GM18870 (cell line): ENCODE data around the gene TMEM140.
"Not testable (repeated sequence)": the region's sequence is repeated elsewhere in the genome, so short reads cannot be mapped to it uniquely, and the experiment has no call there.

Source experiments
- ATAC-seq: cut with Tn5 transposase; IDR thresholded peaks from one replicate; pipeline ENCODE4 v1.9.1; 2021; ENCODE audit warnings: moderate library complexity; ENCODE audit not compliant: unreplicated experiment

TMEM140 gene

GRCh38 chr7:135171581-135172291 is 23.9 kb downstream of the TMEM140 start:
- ATAC-seq = not testable (repeated sequence)

DNA sequence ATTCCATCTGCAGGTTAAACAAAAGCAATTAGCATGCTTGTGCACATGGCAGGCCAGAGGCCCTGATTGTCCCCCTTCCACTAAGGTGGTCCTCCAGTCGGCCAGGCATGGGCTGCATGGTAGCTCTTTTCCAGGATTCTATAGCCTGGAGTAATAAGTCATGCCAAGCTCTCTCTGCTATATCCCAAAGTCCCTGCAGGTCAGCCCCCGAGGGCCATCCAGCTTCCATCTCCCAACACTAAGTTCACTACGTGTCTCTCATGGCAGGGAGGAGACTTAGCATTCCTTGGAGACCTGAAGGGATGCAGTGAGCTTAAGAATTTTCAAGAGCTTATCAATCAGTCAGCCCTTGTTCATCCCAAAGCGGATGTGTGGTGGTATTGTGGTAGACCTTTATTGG is 26.0 kb downstream of the TMEM140 start:
- not testable (repeated sequence) for ATAC-seq

GRCh38 chr7:135174941-135175340 is 27.1 kb downstream of the TMEM140 start:
- no peak for ATAC-seq

DNA sequence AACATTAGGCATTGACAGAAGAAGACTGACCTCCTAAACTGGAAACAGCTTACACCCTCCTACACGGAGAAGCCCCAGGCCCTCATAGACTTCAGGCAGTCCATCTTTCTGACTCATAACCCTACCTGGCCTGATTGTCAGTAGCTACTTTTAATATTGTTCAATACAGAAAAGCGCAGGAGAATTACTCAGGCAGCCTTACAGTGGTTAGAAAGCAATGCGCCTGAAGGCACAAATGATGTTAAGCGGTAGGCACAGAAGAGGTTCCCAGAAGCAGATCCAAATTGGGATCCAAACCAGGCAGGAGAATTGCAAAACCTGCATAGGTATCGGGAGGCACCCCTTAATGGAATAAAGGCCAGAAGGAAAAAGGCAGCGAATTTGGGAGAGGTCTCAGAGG is 28.1 kb downstream of the TMEM140 start:
- no peak for ATAC-seq

- ATAC-seq = no peak
These were observed 29.3 kb downstream of the TMEM140 start for GRCh38 chr7:135177028-135177696.

GRCh38 chr7:135178364-135178763 is 30.5 kb downstream of the TMEM140 start:
- ATAC-seq = no peak

GRCh38 chr7:135179321-135179925 is 31.6 kb downstream of the TMEM140 start:
- no peak for ATAC-seq

GRCh38 chr7:135180122-135180521 is 32.2 kb downstream of the TMEM140 start:
- no peak for ATAC-seq

GRCh38 chr7:135181261-135181928 is 33.5 kb downstream of the TMEM140 start:
- ATAC-seq = no peak

DNA sequence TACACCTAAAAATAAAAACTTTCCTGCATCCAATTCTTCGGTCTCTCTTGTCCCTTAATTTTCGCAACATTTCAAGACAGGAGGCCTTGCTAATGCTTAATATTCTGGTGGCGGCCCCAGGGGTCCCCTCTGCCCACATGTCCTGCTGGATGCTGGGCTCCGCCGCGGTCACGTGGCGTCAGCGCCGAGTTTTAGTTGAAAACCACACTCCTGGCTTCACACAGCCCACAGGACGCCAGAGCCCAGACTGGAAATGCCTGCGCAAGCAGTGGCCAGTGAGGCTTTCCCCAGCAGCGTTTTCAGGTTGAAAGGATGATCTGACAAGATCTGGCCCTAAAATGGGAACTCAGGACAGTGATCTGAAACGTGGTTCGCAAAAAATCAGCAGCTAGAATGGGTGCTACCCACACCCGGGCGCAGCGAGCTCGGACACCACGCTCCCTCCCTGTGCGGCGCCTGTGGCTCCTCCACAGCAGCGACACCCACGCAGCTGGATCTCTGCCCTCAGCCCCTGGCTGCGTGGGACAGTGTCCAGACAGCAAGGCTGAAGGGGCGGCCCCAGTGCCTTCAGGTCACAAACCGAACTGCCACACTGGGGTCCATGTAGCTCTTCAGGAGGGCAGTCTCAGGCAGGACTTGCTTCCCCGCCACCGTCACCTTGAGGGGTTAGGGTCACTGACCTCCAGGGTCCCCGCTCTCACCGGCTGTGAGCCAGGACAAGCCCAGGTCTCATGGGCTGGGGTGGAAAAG is 34.2 kb downstream of the TMEM140 start:
- ATAC-seq = no peak

DNA sequence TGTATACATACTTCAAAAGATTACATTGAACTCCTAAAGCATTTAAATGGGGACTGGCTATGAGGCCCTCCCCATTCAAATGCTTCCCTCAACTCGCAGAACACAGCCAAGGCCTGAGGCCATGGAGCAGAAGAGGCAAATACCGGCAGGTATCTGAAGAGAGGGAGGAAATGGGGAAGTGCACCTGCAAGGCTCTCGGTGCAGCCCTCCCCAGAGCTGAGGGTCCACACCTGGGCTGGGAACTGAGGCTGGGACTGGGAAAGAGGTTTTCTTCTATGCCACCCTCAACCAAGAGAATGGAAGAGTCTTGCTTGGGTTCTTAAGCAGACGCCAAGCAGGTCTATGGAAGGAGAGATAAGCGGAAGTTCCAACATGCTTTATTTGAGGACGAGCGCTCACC is 35.6 kb downstream of the TMEM140 start:
- no peak for ATAC-seq

DNA sequence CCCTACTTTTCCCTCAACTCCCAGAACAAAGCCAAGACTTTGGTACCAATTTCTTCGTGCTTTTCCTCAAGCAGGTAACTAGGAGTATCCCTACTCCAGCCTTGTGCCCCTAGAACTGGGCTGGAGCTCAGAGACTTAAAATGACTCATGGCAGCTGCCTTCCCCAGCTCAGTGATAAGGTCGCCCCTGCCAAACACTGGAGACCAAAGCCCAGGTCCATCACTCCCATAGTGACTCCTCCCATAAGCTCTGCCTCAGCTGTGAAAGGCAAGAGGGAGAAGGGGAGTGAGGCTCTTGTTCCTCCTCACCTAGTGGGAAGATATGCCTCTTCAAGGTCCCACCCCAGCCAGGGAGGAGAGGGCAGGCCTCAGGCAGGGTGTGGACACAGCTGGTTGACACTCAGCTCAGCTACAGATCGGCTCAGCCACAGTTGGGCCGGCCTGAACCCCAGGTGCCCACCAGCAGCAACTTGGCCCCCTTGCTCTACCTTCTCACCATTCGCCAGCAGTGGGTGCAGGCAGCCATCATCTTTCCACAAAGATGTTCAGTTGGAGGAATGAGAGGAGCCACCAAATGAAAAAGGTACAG is 36.5 kb downstream of the TMEM140 start:
- ATAC-seq = no peak

DNA sequence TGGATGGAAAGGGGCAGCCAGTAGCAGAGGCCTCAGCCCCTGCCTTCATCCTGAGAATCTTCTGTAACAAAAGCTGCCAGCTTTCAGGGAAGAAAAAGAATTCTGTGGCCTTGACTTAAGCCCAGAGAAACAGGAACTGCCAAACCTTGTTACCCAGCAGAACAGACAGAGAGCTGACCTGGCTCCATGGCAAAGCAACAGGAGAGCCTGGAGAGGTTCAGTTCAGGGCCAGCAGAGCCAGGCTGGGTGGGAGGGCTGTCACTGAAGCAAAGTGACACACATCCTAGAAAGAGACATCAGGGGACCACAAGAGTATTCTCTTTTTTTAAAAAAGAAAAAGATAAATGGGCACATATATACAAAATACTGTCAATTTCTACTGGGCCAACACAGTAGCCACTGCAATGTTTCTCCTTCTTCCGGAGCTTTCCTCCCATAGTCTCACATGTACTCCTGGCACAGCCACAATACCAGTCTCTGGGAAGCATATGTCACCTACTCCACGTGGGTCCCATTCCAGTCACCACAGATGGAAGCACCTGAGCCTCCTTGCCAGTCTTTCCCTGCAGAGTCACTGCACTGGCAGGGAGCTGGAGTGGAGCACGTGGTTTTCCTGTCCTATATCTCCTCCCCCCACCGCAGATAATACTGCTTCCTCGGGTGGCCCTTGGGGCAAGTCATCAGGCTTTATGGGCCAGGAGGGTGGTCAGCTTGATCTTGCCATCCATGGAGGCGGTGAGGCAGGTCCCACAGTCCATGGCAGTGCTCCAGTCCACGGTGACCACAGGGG is 37.8 kb downstream of the TMEM140 start:
- ATAC-seq = no peak

DNA sequence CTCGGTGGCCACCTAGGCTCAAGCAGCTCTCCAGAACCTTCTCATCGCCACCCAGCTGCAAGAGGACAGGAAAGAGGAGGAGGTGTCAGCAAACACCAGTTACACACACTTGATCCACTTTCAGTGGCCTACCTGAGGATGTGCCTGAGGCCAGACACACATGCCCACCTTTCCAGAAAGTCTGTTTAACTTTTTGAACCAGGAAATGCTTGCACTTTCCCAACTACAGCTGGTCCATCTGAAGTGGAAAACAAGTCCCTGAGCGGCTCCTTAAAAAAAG is 38.3 kb downstream of the TMEM140 start:
- ATAC-seq = no peak

GRCh38 chr7:135186841-135187253 is 39.0 kb downstream of the TMEM140 start:
- peak; percentile 51 for ATAC-seq

- peak; percentile 53 for ATAC-seq
These were observed 40.6 kb downstream of the TMEM140 start for GRCh38 chr7:135188298-135188984.

DNA sequence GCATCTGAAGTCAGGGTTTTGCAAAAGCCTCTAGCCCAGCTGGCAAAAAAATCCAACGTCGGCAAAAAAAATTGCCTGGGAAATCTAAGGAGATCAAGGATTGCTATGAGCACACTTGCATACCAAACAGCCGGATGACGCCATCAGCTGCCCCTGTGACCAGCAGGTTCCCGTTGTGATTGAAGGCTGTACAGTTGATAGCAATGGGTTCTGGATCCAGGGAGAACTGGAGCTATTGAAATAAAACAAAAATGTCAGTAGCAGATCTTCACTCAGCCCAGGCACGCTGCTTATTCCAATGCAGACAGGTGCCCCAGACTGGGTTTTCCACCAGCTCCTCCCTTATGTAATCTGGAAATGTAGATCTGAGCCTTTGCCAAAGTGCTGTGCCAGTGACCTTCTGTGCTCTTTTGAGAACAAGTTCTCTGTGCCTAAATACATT is 41.4 kb downstream of the TMEM140 start:
- no peak for ATAC-seq

DNA sequence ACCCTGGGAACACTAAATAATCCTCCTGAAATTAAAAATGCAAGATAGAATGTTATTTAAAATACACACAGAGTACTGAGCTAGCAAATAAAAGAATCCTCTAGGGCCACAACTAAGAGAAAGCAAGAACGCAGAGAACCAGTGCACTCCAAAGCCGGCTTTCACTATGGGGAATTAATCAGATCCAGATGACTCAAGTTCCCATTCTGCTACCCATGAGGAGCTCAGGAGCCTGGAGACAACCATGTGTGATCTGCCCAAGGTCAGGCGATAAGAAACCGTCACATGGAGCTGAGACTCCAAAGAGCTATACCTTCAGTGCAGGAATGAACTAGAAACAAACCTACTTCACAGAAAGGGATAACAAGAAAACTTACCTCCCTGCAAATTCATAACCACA is 42.1 kb downstream of the TMEM140 start:
- ATAC-seq = no peak

DNA sequence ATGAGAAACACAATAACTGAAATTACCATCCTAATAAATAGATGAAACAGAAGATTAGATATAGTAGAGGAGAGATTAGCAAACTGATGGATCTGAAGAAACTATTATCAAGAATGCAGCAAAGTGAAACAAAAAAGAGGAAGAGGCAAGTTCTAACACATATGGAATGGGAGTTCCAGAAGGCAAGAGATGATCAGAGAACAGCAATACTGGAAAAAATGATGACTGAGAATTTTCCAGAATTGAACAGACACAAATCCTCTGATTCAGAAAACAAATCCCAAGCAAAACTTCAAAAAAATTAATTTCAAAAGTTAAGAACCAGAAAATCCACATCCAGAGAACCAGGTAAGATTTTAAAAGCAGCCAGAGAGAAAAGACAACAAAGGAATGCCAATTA is 42.8 kb downstream of the TMEM140 start:
- ATAC-seq = no peak
